HepG2 (cell line): ENCODE results near the gene PKLR. TPM values are rescaled to one million over a fixed set of nuclear protein-coding genes. Genes with fewer than 3 reads are reported as not detected.

Source experiments
- AKAP8 ChIP-seq: sonication (generic); formaldehyde crosslinking; IDR thresholded peaks from 2 replicates; pipeline ENCODE4 v1.5.1; 2020; ENCODE audit warnings: mild to moderate bottlenecking, missing genetic modification reagents
- CEBPB ChIP-seq: IDR thresholded peaks from 2 replicates; pipeline ENCODE4 v1.6.1; 2011; ENCODE audit warnings: low read depth, low read length, improper control_type of control experiment, borderline replicate concordance
- ELF4 ChIP-seq: sonication (generic); formaldehyde crosslinking; IDR thresholded peaks from 2 replicates; pipeline ENCODE4 v1.5.0; 2020; ENCODE audit warnings: missing genetic modification reagents, mild to moderate bottlenecking, moderate library complexity, borderline replicate concordance
- FIP1L1 ChIP-seq: fragments of 200-400 bp; formaldehyde crosslinking; IDR thresholded peaks from 2 replicates; pipeline ENCODE4 v1.6.1; 2018; ENCODE audit warnings: low read depth, mild to moderate bottlenecking, low read length, moderate library complexity, borderline replicate concordance; ENCODE audit not compliant: insufficient read depth
- FOXA3 ChIP-seq: IDR thresholded peaks from 2 replicates; pipeline ENCODE4 v1.6.1; 2016; ENCODE audit warnings: missing genetic modification reagents, missing compliant biosample characterization
- HOXA7 ChIP-seq: sonication (generic); formaldehyde crosslinking; IDR thresholded peaks from 2 replicates; pipeline ENCODE4 v1.8.1; 2022; ENCODE audit warnings: mild to moderate bottlenecking, missing genetic modification reagents, moderate library complexity
- KAT7 ChIP-seq: IDR thresholded peaks from 2 replicates; pipeline ENCODE4 v1.6.1; 2018; ENCODE audit warnings: borderline replicate concordance, missing compliant biosample characterization
- MEF2D ChIP-seq: sonication (generic); formaldehyde crosslinking; IDR thresholded peaks from 2 replicates; pipeline ENCODE4 v1.5.1; 2020; ENCODE audit warnings: mild to moderate bottlenecking, missing genetic modification reagents
- NPAS2 ChIP-seq: sonication (generic); formaldehyde crosslinking; IDR thresholded peaks from 2 replicates; pipeline ENCODE4 v1.8.0; 2022; ENCODE audit warnings: mild to moderate bottlenecking, missing genetic modification reagents, borderline replicate concordance
- PAF1 ChIP-seq: IDR thresholded peaks from 2 replicates; pipeline ENCODE4 v1.6.1; 2016; ENCODE audit warnings: missing genetic modification reagents, missing compliant biosample characterization
- SMAD1 ChIP-seq: sonication (generic); formaldehyde crosslinking; IDR thresholded peaks from 2 replicates; pipeline ENCODE4 v1.4.0; 2020; ENCODE audit warnings: missing genetic modification reagents, low read depth, mild to moderate bottlenecking, borderline replicate concordance
- SOX5 ChIP-seq: IDR thresholded peaks from 2 replicates; pipeline ENCODE4 v1.6.1; 2016; ENCODE audit warnings: borderline replicate concordance
- SRSF1 ChIP-seq: fragments of 200-400 bp; formaldehyde crosslinking; optimal IDR thresholded peaks from 2 replicates; pipeline ENCODE3; 2017; ENCODE audit warnings: mild to moderate bottlenecking, low read depth, low read length, moderate library complexity
- ZMYM3 ChIP-seq: sonication (generic); formaldehyde crosslinking; IDR thresholded peaks from 2 replicates; pipeline ENCODE4 v1.5.1; 2020; ENCODE audit warnings: mild to moderate bottlenecking, missing genetic modification reagents
- ZNF382 ChIP-seq: sonication (generic); formaldehyde crosslinking; IDR thresholded peaks from 2 replicates; pipeline ENCODE4 v1.5.0; 2020; ENCODE audit warnings: missing genetic modification reagents, mild to moderate bottlenecking, borderline replicate concordance
- ZNF550 ChIP-seq: sonication (generic); formaldehyde crosslinking; IDR thresholded peaks from 2 replicates; pipeline ENCODE4 v1.4.0; 2020; ENCODE audit warnings: mild to moderate bottlenecking, missing genetic modification reagents, borderline replicate concordance
- ZNF761 ChIP-seq: sonication (generic); formaldehyde crosslinking; conservative IDR thresholded peaks from 2 replicates; pipeline ENCODE4 v1.4.0; 2020; ENCODE audit warnings: mild to moderate bottlenecking, missing genetic modification reagents
- polyA plus RNA-seq, 8 experiments: library from polyadenylated mRNA; depleted of rRNA in 3 of 8; stranded (reverse) in 7 of 8; unstranded in 1 of 8; fragments of >200 nt; fragmentation: Illumina TruSeq in 4 of 8; extraction: Trizol in 4 of 8; gene quantifications; 2 replicates each; pipeline versions ENCODE4 v1.2.1 to v1.2.3, GENCODE V29; 2011 to 2016; ENCODE audit warnings: low read depth in 4 of 8, missing spikeins in 1 of 8, mixed read lengths in 1 of 8; ENCODE audit not compliant: insufficient read depth in 1 of 8
- total RNA-seq, 5 experiments: library from RNA; depleted of rRNA; stranded (reverse); fragments of >200 nt; fragmentation: Illumina TruSeq; extraction: Trizol; gene quantifications; 2 replicates each; pipeline ENCODE4 v1.2.3, GENCODE V29; 2016; ENCODE audit warnings: low read depth in 1 of 5
- TF ChIP-seq, protein P1 (sequence below): sonication (generic); formaldehyde crosslinking; IDR thresholded peaks from 2 replicates; pipeline ENCODE4 v1.5.0; 2020; ENCODE audit warnings: mild to moderate bottlenecking, missing genetic modification reagents
- TF ChIP-seq, protein P2 (sequence below): sonication (generic); formaldehyde crosslinking; IDR thresholded peaks from 2 replicates; pipeline ENCODE4 v1.4.0; 2020; ENCODE audit warnings: missing genetic modification reagents
- TF ChIP-seq, protein P3 (sequence below): sonication (generic); formaldehyde crosslinking; IDR thresholded peaks from 2 replicates; pipeline ENCODE4 v1.5.1; 2020; ENCODE audit warnings: mild to moderate bottlenecking, missing genetic modification reagents, moderate library complexity
- TF ChIP-seq, protein P4 (sequence below): IDR thresholded peaks from 2 replicates; pipeline ENCODE4 v1.6.1; 2018; ENCODE audit warnings: missing genetic modification reagents, mild to moderate bottlenecking, missing compliant biosample characterization
- TF ChIP-seq, protein P5 (sequence below): sonication (generic); formaldehyde crosslinking; IDR thresholded peaks from 2 replicates; pipeline ENCODE4 v1.4.0; 2020; ENCODE audit warnings: missing genetic modification reagents

PKLR gene
- total and polyA plus RNA-seq, 2 of the 13 experiments (the other 11 are each of a cell fraction or from before 2014, with no cell fraction given), result 10.3 to 29.3 TPM

DNA sequence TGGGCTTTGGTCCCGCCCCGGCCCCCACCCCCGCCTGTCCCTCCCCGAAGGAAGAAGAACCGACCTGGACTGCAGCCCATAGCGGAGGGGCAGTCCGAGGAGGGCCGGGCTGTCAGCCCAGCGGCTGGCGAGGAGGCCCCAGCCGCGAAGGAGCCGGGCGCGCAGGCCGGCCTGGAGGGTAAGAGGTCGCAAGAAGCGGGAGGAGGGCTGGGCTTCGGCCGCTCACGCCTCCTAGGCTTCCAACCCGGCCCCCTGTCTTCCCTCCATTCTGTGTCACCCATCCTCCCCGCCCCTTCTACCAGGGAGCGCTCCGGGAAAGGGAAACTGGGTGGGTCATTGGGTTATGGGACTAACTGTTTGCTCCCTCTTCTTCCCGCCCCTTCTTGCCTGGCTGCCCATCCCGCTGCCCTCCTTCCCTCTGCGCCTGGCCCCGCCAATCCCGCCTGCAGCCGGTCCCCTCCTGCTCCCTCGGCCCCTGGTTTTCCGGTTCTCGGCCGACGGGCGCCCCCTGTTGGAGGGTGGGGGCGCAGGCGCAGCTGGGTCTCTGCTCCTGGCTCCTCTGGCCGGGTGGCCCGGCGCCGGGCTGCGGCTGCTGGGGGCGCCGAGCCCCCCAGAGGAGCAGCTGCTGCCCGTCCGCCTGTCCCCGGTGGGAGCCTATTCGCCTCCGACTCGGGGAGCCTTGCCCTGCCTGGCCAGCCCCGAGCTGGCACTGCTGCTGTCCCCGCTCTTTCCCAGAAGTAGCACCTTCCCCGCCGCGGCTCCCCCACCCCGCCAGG is 21.9 kb upstream of the PKLR start (continued):
- TF ChIP-seq ZNF761 (CRISPR knock-in tag), result peak; percentile 25; the same call in 1 of the 2 replicates
- no peak for TF ChIP-seq PAF1 (CRISPR knock-in tag)
- no peak for TF ChIP-seq SMAD1
- 0 out of 2 replicates have a peak, but pooled peaks have one; percentile 13 for TF ChIP-seq ZMYM3 (CRISPR knock-in tag)
- TF ChIP-seq HOXA7 (CRISPR knock-in tag), result no peak
- TF ChIP-seq, protein P1, sequence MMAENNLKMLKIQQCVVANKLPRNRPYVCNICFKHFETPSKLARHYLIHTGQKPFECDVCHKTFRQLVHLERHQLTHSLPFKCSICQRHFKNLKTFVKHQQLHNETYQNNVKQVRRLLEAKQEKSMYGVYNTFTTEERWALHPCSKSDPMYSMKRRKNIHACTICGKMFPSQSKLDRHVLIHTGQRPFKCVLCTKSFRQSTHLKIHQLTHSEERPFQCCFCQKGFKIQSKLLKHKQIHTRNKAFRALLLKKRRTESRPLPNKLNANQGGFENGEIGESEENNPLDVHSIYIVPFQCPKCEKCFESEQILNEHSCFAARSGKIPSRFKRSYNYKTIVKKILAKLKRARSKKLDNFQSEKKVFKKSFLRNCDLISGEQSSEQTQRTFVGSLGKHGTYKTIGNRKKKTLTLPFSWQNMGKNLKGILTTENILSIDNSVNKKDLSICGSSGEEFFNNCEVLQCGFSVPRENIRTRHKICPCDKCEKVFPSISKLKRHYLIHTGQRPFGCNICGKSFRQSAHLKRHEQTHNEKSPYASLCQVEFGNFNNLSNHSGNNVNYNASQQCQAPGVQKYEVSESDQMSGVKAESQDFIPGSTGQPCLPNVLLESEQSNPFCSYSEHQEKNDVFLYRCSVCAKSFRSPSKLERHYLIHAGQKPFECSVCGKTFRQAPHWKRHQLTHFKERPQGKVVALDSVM, result no peak
- TF ChIP-seq, protein P2, sequence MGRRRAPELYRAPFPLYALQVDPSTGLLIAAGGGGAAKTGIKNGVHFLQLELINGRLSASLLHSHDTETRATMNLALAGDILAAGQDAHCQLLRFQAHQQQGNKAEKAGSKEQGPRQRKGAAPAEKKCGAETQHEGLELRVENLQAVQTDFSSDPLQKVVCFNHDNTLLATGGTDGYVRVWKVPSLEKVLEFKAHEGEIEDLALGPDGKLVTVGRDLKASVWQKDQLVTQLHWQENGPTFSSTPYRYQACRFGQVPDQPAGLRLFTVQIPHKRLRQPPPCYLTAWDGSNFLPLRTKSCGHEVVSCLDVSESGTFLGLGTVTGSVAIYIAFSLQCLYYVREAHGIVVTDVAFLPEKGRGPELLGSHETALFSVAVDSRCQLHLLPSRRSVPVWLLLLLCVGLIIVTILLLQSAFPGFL (CRISPR knock-in tag), result no peak
- no peak for TF ChIP-seq MEF2D (CRISPR knock-in tag)
- TF ChIP-seq, protein P3, sequence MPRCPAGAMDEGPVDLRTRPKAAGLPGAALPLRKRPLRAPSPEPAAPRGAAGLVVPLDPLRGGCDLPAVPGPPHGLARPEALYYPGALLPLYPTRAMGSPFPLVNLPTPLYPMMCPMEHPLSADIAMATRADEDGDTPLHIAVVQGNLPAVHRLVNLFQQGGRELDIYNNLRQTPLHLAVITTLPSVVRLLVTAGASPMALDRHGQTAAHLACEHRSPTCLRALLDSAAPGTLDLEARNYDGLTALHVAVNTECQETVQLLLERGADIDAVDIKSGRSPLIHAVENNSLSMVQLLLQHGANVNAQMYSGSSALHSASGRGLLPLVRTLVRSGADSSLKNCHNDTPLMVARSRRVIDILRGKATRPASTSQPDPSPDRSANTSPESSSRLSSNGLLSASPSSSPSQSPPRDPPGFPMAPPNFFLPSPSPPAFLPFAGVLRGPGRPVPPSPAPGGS (CRISPR knock-in tag), result no peak
- TF ChIP-seq, protein P4, sequence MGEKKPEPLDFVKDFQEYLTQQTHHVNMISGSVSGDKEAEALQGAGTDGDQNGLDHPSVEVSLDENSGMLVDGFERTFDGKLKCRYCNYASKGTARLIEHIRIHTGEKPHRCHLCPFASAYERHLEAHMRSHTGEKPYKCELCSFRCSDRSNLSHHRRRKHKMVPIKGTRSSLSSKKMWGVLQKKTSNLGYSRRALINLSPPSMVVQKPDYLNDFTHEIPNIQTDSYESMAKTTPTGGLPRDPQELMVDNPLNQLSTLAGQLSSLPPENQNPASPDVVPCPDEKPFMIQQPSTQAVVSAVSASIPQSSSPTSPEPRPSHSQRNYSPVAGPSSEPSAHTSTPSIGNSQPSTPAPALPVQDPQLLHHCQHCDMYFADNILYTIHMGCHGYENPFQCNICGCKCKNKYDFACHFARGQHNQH, result peak; percentile 23; the same call in 1 of the 2 replicates
- TF ChIP-seq, protein P5, sequence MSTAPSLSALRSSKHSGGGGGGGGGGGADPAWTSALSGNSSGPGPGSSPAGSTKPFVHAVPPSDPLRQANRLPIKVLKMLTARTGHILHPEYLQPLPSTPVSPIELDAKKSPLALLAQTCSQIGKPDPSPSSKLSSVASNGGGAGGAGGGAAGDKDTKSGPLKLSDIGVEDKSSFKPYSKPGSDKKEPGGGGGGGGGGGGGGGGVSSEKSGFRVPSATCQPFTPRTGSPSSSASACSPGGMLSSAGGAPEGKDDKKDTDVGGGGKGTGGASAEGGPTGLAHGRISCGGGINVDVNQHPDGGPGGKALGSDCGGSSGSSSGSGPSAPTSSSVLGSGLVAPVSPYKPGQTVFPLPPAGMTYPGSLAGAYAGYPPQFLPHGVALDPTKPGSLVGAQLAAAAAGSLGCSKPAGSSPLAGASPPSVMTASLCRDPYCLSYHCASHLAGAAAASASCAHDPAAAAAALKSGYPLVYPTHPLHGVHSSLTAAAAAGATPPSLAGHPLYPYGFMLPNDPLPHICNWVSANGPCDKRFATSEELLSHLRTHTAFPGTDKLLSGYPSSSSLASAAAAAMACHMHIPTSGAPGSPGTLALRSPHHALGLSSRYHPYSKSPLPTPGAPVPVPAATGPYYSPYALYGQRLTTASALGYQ (CRISPR knock-in tag), result no peak
- TF ChIP-seq NPAS2, result no peak
- TF ChIP-seq AKAP8 (CRISPR knock-in tag), result peak; percentile 47; the same call in 1 of the 2 replicates
- TF ChIP-seq CEBPB, result no peak
- no peak for TF ChIP-seq ELF4 (CRISPR knock-in tag)
- peak; percentile 24; the same call in 1 of the 2 replicates for TF ChIP-seq FOXA3 (CRISPR knock-in tag)
- TF ChIP-seq ZNF382 (CRISPR knock-in tag), result no peak
- no peak for TF ChIP-seq ZNF550 (CRISPR knock-in tag)
- TF ChIP-seq SOX5 (CRISPR knock-in tag), result no peak
- TF ChIP-seq SRSF1, result peak; percentile 45
- peak; percentile 65; the same call in 1 of the 2 replicates for TF ChIP-seq KAT7 (CRISPR knock-in tag)
- no peak for TF ChIP-seq FIP1L1
